Hypothalamus (tissue), 51 donors: Measurements from ENCODE around the gene KAT6B.

Source experiments
- DNase-seq, 51 donors: peaks; one replicate each; lab custom pipeline; 2025; lab: John Stamatoyannopoulos, UW

KAT6B gene

DNA sequence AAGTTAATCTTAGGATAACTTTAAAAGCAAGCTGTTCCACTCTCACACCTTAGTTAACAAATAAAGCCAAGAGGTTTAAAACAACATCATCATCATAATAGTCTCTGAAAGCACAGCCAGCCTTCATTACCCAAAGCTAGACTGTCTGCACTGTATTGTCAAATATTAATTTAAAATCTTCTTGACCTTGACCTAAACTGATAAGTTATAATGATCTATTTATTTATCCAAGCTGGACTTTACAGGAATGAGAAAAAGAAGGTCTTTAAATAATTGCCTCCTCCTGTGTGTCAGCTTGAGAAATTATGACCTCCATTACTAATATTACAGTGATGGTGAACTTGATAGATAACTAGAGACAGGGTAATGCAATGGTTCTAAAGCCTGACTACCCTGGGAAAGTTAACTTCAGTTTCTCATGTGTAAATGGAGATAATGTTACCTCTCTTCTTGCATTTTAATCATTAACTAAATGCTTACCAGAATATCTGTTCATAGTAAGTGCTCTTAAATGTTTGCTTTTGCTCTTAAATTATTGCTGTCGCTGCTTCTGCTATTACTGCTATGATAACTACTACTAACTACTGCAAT, 111.0 kb downstream of the KAT6B start:
- DNase-seq, result no peak

DNA sequence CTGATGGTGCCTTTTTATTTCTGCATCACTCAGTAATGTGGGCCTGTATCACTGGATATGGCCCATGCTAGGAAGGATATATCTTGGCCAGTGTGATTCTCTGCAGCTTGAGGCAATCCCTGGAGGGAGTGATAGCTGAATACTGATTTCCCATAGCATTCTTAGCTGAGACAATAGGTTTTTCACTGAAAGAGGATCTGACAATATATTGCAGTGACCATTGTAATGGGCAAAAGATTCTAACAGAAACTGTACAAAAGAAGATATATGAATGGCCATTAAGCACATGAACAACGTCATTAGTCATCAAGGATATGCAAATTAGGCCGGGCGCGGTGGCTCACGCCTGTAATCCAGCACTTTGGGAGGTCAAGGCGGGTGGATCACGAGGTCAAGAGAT, 117.8 kb downstream of the KAT6B start:
- no peak for DNase-seq

GRCh38 chr10:74947781-74948401, 121.5 kb downstream of the KAT6B start:
- DNase-seq, result no peak

DNA sequence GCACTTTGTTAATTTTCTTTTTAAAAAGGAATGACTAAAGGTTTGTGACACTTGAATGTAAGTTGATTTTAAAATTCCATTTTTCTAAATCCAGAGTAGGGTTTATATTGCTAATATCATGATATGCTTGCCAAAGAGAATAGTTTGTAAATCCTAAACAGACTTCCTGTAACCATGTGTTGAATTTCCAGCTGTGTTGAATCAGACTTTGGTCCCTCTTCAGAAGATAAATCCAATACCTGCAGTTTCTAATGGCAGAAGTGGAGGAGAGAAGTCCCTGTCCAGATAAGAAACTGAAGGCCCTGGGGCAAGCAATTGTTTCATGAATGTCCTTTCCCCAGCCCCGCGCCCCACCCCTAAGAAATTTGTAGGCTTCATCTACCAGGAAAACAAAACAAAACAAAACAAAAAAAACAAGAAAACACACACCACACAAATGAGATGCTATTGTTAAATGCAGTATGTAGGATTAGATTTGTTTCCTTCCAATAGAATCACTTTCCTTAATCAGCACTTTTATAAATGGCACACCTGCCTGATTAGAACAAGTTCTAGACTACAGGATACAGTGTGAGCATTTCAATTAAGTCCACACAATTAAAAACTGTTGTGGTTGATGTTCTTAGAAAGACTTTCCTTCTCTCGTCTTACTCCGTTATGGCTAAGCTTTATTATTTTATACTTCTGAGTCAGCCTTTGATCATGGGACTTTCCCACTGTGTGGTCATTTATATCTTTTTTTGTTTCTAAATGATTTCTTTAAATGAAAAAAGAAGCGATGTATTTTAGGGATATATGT, 122.8 kb downstream of the KAT6B start:
- no peak for DNase-seq

GRCh38 chr10:74949843-74950765, 123.7 kb downstream of the KAT6B start:
- no peak for DNase-seq

DNA sequence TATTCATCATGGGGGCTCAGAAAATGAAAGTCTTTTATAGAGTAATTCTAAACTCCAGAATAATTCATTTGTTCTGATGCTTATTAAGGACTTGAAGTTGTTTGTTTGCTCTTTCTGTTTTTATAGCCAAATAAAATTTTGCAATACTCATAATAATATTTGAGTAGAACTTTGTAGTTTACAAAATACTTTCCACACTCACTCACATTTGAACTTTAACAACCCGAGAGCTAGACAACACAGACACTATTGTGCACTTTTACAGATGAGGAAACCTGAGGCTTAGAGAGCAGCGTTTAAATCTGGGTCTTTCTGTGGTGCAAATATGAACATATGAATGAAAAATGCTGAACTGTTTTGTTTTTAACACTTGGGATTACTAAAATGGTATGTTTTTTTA, 126.8 kb downstream of the KAT6B start:
- DNase-seq, result no peak

DNA sequence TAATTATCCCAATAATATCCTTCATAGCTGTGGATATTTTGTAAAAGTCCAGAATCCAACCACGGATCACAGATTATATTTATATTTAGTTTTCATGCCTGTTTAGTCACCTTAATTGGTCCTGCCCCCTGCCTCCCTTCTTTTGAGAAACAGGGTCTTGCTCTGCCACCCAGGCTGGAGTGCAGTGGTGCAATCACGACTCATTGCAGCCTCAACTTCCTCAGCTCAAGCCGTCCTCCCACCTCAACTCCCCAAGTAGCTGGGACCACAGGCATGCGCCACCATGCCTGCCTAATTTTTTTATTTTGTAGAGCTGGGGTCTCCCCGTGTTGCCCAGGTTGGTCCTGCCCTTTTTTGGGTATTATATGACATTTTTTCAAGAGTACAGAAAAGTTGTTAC, 129.4 kb downstream of the KAT6B start:
- no peak for DNase-seq

- no peak for DNase-seq
Measured at GRCh38 chr10:74956555-74957111, 130.2 kb downstream of the KAT6B start.

DNA sequence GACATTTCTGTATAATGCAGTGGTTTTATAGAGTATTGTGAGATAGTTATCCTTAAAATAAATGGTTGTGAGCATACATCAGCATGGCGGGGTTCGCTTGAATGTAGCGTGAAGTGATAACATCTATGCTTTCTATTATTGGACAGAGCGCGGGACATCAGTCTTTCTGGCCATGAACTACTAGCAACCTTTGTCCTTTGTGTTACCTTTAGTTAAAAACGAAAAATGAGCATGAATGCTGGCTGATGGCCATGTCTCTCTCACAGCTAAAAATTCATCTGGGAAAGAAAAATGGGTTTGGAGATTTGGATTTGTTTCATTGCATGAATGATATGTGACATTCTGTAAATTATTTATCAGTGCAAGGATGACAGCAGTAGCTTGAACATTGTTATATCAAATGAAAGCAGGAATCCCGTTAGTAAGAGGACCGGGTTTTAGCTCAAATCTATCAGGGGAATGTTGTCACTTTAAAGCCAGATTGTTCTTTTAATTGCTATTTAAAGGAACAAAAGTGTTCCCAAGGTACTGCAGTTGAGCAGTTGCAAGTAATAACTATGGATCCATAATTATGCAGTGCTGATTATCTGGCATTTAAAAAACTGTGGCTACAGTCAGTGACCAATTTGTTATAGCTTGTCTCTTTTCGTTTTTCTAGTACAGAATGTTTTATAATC, 131.0 kb downstream of the KAT6B start:
- DNase-seq, result no peak

GRCh38 chr10:74958316-74958715, 131.9 kb downstream of the KAT6B start:
- no peak for DNase-seq

GRCh38 chr10:74960670-74961069, 134.3 kb downstream of the KAT6B start:
- DNase-seq, result no peak

- DNase-seq, result no peak
Measured at GRCh38 chr10:74962517-74962916, 136.1 kb downstream of the KAT6B start.

- no peak for DNase-seq
Measured at GRCh38 chr10:74963549-74963948, 137.1 kb downstream of the KAT6B start.

DNA sequence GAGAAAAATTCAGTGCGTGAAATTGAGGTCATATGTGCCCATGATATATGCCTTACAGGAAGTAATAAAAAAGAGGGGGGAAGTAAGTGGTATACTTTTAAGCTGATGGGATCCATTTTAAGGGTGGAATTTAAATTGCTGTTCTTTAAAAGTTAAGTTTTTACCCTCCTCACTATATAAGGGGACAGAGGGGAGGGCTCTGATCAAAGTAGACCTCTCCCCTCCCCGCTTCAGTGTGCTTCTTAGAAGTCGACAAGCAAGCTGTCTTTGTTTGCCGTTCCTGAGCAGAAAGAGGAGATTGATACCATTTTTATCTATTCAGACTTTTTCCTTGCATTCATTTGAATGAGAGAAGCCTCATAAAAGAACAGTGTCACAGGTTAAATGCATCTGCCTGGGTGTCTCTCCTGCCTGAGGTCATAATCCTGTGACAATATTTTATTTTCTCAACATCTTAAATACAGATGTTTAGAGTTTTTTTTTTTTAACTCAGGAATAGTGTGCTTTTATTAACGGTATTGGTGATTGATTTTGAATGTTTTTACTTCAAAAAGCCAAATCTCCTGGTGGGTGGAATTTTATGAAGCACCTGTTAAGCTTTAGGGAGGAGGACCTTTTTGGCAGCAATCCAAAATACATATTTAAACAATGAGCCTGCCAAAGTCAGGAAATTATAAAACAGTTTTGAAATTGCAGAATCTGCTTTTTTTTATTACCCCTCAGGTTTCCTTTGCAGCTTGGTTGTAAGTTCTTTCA, 141.7 kb downstream of the KAT6B start:
- no peak for DNase-seq

DNA sequence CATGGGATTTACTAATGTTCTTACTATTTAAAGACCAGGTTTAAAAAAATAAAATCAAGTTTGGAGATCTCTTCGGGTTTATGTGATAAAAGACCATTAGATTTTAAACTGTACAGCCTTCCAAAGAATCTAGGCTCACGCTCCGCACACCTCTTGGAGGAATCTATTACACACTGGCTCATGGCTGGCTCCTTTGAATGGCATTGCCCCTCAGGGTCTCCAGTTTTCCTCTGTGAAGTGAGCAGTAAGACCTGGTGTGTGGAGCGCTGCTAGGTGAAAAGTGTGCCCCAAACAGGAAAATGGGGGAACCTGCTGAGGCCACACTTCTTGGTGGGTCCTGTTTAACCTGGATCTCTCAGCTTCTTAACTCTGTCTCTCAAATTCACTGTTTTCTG, 142.3 kb downstream of the KAT6B start:
- no peak for DNase-seq

DNA sequence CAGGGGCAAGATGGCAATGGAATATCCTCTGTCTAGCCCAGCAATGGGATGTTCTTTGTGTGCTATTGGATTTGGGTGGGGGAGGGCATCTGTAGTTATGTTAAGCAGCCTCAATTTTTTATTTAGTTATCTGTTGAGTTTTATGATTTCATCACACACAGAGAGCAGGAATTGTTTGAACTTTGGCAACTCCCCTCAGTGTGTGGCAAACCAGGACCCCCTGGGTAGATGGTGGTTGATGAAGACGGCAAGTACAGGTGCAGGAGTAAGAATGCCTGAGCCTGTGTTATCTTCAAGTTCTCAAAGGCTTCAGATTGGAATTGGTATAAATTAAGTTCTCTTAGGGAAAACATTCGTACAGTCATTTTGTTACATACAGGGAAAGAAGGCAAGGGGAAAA, 142.7 kb downstream of the KAT6B start:
- DNase-seq, result no peak

DNA sequence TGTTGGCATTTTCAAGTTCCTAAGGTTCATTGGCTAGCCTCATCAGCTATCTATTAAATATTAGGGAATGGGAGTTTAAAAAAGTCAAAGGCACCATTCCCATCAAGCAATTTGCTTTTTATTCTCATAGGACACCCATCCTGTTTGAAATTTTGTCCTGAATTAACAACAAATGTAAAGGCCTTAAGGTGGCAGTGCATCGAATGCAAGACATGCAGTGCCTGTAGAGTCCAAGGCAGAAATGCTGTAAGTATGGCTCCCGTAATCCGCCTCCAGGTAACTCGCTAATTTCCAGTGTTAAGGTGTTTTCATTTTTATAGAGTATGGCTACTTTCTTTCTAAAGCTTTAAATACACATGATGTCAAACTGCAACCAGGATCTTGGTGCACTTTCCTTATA, 143.1 kb downstream of the KAT6B start:
- DNase-seq, result no peak

DNA sequence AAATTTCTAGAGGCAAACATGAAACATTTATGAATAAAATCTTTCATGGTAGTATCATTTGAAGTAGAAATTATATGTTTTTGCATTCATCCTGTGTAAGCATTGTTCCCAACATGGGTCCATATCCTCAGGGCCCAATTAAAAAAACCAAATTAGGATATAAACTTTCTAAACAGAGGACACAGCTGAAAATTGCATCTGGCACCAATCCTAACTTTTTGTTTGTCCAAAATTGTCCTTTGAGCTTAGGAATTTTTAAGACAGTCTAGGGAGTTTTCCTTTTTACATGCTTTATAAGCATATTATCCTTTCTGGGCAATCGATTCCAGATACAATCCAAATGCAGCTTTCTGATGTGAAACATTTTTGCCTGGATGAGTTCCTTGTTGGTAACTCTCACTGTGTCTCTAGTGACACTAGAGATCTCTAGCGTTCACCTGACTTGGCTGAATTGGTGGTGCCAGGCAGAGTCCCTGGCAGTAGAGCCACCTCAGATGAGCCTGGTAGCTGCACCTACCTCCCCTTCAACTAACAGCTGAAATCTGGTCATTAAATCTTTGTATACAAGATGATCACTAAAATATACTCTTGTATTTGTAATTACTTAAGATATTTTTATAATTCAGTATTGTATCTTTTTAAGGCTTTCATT, 147.5 kb downstream of the KAT6B start:
- no peak for DNase-seq

- DNase-seq, result no peak
Measured at GRCh38 chr10:74975758-74976157, 149.4 kb downstream of the KAT6B start.
